HG02588 (cell line): Measurements from ENCODE around the gene ASTN1.

Experiments
- ATAC-seq: cut with Tn5 transposase; IDR thresholded peaks from one replicate; pipeline ENCODE4 v1.9.1; 2021; ENCODE audit warnings: mild to moderate bottlenecking, moderate library complexity; ENCODE audit not compliant: unreplicated experiment

The ASTN1 gene

DNA sequence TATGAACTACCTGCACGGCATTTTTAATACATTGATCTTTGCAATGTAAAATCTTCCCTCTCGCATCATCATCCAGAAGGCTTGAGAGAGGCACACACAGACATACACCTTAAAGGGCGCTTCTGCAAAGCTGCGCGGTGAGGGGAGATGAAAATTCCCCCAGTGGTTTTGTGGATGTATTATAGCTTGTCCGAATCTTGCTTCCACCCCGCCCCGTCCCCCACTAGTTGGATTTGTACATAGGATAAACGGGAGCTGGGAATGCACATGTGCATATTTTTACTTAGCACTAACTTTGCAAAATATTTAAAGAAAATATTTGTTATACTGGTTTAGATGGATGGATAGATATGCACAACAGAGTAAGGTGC, 542 bp upstream of the ASTN1 start:
- ATAC-seq = no peak

DNA sequence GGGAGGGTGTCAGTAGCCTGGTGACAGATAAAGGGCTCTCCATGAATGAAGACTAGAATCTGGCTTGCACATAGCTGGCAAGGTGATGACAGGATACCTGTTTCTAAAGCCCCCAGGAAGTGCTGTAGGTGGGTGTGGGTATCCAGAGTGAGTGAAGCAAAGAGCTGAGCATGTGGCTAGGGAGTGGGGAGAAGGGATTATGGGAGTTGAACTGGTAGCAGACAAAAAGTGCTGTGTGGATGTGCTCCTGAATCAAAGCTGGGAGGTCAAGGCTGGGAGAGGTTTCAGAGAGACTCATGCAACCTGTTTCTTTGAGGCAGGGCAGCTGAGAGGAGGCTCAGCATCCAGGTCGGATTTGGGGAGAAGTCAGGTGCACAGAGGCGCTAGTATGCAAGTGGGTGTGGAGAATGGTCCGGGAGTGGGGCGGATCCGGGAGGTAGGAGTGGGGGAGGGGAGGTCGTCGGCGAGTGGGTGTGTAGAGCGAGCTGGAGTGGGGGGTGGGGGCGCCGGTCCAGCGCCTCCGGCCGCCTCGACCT, 600 bp downstream of the ASTN1 start:
- ATAC-seq = no peak

DNA sequence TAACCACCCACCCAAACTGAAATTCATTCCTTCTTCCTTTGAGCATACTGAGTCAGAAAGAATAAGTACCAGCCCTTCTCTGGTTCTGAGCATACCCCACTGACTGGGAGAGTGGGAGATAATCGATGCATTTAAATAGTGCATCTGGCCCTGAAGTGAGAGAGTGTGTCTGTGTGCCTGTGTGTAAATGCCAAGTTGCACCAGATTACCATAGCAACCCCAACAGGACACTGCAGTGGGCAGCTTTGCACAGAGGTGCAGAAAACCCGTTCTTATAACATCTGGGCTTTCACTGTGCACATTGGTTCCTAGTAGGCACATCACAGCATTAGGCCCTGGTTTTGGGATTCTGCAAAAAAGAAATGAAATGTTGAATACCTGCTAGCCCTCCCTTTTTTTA, 2.3 kb downstream of the ASTN1 start:
- ATAC-seq = no peak

DNA sequence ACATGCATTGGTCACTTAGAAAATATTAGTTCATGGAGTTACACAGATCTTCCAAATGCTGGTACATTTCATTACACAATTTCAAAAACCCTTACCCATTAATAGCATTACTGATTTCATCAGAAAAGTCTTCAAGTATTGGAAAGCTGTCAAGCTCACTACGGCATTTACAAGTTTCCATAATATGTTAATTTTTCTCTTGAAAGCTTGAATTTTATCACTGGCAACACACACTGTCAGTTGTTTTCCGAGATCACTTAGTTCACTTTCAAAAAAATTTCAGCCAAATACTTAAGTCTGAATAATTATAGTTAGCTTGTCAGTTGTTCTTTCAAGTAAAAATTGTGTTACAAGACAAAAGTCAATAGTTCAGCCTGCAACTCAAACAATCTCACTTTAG, 18.0 kb downstream of the ASTN1 start:
- ATAC-seq = no peak

DNA sequence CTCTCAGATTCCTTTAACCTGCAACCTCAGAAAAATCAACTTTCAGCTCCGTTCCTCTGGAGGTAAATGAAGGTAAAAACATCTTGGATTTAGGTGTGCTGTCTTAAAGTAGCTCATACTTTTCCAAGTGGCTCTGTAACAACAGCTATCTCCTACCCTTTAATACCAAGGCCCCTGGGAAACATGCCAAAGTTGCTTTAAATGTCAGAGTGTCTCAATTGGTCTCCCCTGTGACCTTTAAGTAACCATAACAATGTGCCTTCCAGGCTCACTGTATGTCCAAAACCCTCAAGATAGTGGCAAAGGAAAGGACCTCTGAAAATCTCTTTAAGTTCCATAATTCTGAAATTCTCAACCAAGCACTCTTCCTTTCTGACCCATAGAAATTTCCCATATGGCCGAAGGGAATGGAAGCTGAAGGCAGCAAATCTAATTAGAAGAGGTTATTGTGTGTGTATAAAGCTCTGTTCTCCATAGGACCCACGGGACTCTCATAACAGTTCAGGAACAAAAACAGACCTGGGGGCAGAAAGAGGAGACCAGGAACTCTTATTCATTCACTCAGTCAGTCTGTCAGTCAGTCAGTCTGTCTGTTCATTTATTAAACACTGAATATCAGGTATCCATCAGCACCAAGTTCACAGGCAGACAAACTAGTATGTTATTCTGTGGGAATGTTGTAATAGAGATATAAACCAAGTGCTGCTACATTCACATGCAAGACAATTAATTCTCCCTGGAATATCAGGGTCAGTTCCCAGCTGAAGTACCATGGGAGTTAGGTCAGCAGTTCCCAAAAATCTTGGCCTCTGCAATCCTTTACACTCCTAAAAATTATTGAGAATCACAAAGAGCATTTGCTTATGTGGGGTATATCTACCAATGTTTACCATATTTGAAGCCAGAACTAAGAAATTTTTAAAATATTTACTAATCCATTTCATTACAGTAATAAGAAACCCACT, 19.1 kb downstream of the ASTN1 start:
- no peak for ATAC-seq

DNA sequence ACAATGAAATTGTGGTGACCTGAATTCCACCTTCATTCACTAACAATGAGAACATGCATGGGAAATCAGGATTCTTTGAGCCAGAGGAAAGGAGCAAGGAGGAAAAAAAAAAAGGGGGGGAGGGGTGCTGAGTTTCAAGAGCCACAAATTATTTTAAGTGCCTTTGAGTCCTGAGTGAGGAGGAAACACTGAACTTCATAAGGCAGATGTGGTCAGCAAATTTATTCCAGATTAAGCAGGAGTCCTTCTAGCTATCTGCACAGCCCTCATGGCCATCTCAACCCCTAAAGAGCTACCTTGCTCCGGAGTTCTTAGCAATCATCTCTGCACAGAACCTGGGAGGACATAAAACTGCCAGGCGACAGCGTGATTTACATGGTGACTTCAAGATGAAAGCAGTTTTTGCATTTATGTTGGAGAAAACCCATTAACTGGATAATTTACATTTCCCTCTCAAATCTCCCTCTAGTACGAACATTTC, 21.7 kb downstream of the ASTN1 start:
- no peak for ATAC-seq

DNA sequence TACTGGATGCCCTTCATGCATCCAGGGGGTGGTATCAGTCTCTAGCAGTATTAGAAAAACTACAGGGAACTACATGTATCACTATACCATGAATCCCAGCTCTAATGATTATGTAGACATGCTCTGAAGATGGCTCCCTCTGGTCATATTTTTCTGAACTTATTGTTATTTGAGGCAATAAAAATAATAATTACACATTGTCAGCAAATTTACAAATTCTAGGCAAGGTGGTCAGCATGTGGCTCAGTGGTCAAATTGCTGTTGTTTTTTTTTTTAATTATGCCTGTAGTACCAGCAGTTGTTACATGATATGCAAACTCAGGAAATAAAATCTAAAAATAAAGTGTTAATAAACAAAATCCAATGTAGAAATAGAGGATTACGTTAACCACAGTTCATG, 22.5 kb downstream of the ASTN1 start:
- ATAC-seq = no peak

DNA sequence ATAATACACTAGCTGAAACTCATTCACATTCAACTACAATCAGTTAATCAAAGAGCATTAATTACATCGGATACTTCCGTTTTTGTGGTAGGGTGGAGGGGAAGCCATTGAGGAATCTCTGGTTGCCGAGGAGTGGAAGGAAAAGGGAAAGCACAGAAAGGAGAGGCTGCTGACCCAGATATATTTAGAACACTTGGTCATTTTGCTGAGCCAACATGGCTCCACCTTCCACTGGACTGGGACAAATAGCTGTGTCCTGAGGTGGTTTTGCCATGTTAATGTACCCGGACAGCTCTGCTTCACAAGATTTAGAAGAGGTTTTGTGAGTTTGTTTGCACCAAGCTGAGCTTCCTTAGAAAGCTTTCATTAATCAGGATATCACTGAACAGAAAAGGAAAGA, 26.2 kb downstream of the ASTN1 start:
- no peak for ATAC-seq

DNA sequence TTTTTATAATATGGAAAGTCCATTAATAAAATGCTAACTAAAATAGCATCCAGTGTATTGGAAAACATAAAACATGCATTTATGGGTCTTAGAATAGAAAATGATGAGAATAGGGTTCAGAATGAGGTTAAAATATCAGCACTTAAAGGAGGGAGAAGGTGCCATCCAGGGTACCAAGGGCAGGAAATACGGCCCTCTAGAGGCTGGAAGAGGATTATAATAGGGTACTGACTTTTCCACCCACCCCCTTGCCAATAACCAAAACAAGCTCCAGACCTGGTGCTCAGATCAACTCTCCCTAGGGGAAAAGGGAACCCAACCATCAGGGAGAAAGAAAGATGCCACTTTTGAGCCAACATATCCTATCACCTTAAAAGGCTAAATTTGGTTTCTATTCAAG, 26.7 kb downstream of the ASTN1 start:
- ATAC-seq = no peak

DNA sequence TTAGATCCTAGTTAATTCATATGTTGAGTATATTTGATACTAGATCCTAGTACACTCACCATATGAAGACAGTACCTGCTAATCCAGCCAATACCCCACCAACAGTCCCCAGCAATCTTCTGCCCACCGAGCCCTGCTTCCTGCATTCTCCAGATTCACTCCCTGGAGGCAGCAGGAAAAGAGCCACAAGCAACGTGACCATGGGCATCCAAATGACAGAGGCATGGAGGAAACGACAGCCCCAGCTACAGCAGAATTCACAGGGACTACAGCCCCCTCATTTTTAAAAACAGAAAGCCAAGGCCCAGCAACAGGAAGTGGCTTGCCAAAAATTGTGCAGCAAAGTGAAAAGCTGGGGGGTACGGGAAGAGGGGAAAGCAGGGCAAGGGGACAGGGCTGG, 29.3 kb downstream of the ASTN1 start:
- no peak for ATAC-seq

DNA sequence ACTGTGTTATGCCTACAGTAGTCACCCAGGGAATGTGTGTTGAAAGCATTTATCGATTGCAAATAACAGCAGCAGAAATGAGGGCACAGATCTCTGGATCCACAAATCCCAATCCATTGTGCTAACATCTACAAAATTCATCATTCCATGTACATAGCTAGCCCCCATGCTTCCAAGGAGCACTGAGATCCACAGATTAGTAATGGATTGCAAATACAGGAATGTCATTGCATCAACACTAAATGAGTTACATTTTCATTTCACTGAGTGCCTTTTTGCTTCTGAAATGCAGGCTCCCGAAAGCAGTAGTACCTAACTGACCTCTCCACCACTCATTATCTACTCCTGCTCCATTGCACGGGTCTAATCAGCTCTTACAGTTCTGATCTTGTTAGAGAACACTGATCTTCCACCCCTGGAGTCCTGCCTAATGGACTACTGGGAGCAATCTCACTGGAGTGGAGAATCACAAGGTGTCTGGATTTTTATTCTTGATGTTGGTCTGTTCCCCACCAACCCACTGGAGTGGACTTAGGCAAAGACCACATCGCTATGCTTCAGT, 30.5 kb downstream of the ASTN1 start:
- ATAC-seq = no peak

DNA sequence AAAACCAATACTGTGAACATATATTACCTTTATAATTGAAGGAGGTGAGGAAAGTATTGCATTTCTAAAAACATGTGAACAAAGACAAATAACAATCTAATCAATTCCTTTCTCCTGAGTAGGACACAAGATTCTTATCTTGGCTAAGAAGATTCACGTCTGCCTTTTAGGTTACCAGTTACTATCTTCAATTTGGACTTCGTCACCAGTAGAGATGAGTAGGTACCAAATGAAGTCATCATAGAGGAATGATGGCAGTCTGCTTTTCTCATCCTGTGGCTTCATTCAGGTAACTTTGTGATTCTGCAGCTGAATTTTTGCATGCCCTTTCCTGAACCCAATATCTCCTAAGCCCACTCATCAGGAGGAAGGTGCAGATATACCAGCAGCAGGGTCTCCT, 32.4 kb downstream of the ASTN1 start:
- ATAC-seq = no peak

DNA sequence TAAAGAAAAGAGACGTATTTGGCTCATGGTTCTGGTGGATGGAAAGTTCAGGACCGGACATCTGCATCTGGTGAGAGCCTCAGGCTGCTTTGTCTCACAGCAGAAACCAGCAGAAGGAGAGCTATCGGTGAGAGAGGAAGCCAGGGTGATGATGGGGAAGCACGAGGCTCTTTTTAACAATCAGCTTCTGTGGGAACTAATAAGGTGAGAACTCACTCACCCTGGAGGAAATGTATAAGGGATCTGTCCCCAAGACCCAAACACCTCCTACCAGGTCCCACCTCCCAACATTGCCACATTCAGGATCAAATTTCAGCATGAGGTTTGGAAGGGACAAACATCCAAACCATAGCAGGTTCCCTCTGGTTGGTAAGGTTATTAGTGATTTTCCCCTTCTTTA, 32.8 kb downstream of the ASTN1 start:
- no peak for ATAC-seq

DNA sequence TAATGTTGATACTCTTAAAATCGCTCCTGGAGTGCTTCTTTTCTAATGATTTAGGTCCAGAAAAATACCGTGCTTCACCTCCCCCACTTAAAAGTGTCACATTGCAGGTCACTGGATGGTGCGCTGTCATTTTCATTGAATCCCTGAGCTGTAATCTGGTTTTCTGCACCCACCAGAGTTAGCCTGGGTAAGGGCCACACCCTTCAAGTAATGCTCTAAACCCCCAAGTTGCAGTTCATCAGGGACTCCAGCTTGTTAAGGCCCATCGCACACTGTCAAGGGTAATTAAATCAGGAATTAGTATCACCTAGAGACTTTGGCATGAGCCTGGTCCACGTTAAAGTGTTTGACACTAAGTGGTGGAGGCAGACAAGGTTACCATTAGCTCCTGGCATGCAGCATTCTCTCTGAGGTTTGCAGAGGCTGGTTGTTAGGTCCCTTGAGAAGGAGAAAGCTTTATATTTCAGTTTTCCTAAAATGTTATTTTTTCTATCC, 34.0 kb downstream of the ASTN1 start:
- no peak for ATAC-seq

DNA sequence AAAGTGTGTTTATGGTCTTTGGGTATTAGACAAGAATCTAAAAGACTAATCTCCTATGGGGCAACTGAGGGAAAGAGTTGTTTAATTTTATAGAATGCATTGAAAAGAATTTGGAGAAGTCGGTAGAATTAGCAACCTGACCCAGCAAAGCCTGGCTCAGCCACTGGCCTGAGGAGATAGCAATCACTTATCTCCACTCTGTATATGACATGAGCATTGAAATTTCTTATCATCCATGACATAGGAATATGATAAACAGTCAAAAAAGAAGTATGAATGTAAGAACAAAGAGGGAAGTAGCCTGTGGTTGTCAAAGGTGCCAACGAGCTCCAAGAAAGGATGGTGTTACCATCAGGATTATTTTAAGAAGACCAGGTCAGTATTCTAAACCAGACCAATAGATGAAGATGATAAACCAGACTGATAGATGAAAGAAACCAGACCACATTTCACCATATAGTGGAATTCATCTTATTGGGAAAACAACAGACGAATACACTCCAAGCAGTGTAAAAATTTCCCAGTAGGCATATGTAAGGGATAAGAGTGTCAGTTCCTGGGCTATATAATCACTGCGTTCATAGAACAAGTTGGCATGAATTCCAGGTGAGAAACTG, 35.7 kb downstream of the ASTN1 start:
- no peak for ATAC-seq

DNA sequence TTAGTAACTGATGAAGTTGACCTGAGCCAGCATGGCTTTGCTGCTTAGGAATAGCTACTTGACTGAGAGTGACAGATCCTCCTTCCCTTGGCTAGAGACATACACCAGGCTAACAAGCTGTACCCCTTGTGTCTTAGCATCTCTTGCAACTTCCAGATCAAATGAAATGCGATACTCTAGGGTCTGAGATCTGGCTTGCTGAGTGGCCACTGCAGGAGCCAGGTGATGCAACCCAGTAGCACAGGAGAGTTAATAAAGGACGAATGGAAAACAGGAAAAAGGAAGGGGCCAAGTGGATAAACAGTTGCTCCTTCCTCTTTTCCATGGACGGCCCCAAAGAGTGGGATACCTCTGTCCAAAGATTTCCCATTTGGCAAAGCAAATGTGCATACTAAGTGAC, 38.2 kb downstream of the ASTN1 start:
- no peak for ATAC-seq

DNA sequence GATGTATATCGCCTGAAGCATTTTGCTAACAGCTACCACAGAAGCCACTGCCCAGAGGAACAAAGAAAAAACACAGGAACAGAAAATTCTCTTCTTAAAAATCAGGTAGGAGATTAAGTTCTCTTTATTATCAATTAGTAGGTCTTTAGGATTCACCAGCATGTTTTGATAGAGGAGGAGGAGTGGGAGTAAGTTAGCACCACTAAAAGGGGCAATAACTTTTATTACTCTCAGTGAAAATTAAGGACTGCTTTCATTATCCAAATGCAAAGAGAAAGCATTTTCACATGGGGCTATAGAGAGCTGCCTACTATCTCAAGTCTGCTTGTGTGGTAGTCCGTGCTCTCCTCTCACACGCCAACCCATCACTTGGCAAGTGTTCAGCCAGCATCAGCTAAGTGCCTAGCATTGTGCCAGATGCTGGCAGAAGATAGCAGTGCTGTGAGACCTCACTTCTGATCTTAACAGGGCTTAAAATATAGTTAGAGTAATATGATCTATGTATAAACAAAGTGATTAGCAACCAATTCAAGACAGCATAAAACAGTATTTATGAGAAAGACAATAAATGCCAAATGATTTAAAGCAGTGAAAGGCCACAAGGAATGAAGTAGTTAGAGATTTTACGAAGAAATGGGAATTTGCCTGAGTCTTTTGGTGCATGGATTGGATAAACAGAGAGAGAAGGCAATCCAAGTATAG, 39.8 kb downstream of the ASTN1 start:
- ATAC-seq = no peak

DNA sequence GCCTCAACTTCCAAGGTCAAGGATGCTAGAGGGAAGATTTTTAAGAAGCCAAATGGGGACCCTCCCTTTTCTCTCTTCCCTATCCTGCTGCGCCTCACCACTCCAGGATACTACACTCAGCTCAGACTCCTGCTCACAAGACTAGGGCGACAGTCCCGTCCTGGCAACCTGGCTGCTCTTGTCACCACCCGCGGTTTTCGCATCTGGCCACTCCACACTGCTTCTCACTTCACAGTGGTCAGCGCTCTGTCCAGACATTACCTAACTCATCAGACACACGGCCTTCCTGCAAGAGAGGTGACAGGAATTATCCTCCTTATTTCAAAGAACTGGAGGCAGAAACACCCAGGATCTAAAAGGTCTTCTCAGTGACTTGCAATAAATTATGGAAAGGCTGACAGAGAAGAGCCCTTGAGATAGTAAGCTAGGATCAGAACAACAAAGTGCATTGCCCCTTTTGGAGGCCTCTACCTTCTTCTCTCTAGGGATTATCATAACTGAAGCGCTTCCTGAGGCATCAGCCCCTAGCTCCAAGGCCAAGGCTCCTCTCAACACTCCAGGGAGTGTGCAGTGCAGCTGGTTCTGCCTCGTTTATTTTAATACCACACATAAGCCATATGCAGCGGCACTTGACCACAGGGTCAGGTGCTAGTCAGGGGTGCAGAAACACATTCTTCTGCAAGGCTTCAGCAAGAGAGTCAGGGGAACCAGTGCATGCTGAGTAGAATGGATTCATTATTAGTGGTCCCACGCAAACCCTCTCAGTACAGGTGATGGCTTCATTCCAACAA, 41.9 kb downstream of the ASTN1 start:
- ATAC-seq = no peak

DNA sequence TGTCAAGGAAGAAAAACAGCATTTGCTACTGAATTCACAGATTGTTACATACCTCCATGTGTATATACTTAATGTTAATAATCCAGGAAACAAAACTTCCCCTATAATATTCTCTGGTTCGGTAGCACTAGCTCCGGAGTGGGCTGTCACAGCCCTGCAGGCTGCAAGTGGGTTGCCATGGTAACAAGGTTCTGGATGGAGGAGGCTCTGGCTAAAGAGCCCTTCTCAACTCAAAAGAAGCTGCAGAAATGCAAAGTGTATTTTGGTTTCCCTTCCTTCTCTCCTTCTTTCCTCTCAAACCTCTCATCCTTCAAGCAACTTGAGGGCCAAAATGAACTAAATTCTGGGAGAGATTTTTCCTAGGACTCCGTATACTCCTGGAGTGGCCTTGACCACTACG, 45.2 kb downstream of the ASTN1 start:
- ATAC-seq = no peak

DNA sequence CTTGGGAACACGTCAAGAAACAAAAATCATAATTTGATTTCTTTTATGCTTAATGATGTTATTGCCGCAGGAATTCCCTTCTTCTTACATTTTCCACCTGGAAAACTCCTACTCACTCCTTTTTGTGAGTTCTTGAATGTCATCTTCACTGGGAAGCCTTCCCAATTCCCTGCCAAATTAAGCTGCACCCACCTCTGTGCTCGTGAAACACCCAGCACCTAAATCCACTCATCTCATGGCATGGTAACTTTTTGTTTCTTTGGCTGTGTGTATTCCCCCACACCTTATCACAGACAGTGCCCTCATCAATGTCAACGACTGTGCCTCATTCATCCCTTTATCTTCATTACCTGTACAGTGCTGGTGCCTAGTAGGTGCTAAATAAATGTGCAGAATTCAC, 45.6 kb downstream of the ASTN1 start:
- ATAC-seq = no peak
